Muscle layer of colon (tissue), 2 donors: Measurements from ENCODE around the gene HABP2.

Experiments used
- H3K27ac ChIP-seq: one replicate; pipeline ENCODE4 v1.7.0; 2013; ENCODE audit warnings: low read depth, mild to moderate bottlenecking, low read length, moderate library complexity
- H3K27me3 ChIP-seq, 2 donors: one replicate each; pipeline ENCODE4 v1.7.0; 2013; ENCODE audit warnings: low read length in 2 of 2, mild to moderate bottlenecking in 2 of 2; ENCODE audit not compliant: insufficient read depth in 2 of 2, control insufficient read depth in 1 of 2
- H3K36me3 ChIP-seq: one replicate; pipeline ENCODE4 v1.7.0; 2013; ENCODE audit warnings: mild to moderate bottlenecking, low read length; ENCODE audit not compliant: insufficient read depth
- H3K4me1 ChIP-seq: one replicate; pipeline ENCODE4 v1.7.0; 2013; ENCODE audit warnings: mild to moderate bottlenecking, low read length; ENCODE audit not compliant: insufficient read depth
- H3K4me3 ChIP-seq, 2 donors: one replicate each; pipeline ENCODE4 v1.7.0; 2013; ENCODE audit warnings: low read length in 2 of 2, low read depth in 1 of 2, mild to moderate bottlenecking in 1 of 2, moderate library complexity in 1 of 2
- H3K9ac ChIP-seq: one replicate; pipeline ENCODE4 v1.7.0; 2013; ENCODE audit warnings: low read length
- H3K9me3 ChIP-seq: one replicate; pipeline ENCODE4 v1.7.0; 2013; ENCODE audit warnings: mild to moderate bottlenecking, low read length
- donor health status: abdominal sarcoma.
- donor health status: Adenocarcinoma of cecum.

The HABP2 gene

DNA sequence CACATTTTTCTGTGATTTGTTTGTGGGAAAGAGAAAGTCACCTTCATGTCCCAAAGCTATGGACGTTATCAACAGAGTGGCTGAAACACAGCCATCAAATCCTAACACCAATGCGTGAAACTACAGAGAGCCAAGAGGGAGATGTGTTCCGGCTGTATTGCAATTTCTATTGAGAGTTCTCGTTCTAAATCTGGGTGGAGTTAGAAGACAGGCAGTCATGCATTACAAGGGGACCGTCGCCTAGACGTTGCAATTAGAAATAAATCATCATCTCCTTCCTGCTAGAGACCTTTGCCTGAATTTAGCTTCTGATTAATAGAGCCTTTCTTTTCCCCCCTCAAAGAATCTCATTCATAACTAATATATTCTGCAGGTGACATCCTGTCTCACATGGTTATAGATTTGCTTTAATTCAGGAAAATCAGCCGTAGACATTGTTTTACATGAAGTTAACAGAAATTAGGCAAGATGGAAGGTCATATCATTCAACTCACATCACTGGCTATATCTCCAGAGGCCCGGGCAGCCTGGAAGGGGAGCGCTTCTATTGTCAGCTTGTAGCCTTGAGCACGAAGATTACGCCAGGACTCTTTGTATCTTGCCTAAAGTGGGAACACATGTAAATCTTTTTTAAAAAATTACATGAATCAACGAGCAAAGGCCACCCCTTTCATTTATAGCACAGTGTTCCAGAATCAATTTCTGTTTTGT, 52.6 kb downstream of the HABP2 start:
- H3K27me3 ChIP-seq, result no peaks in the 10 kb centered on the region
- H3K9me3 ChIP-seq, result no peaks in the 10 kb centered on the region
- no peaks in the 10 kb centered on the region for H3K4me1 ChIP-seq
- H3K9ac ChIP-seq, result no peak overlapping the region
- H3K4me3 ChIP-seq, result no peak overlapping the region
- H3K36me3 ChIP-seq, result no peaks in the 10 kb centered on the region
- no peak overlapping the region for H3K27ac ChIP-seq

DNA sequence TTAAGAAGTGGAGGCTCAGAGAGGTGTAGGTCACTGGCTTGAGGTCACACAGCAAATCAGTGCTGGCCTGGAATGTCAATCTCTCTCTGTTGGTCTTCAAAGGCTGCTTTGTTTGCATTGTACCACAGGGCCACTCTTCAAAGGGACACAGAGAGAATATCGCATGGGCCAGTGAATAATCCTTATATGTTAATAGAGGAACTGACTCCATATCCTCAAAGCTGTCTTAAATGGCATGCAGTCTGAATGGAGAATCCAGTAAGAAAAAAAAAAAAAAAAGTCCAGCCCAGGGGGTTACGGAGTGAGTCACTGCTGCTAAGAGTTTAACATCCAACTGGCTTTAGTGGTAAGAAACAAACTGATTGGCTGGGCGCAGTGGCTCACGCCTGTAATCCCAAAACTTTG, 56.9 kb downstream of the HABP2 start:
- no peaks in the 10 kb centered on the region for H3K9me3 ChIP-seq
- no peak overlapping the region for H3K4me3 ChIP-seq
- H3K27ac ChIP-seq, result no peak overlapping the region
- no peak overlapping the region for H3K9ac ChIP-seq
- no peaks in the 10 kb centered on the region for H3K27me3 ChIP-seq
- no peaks in the 10 kb centered on the region for H3K4me1 ChIP-seq
- no peaks in the 10 kb centered on the region for H3K36me3 ChIP-seq

DNA sequence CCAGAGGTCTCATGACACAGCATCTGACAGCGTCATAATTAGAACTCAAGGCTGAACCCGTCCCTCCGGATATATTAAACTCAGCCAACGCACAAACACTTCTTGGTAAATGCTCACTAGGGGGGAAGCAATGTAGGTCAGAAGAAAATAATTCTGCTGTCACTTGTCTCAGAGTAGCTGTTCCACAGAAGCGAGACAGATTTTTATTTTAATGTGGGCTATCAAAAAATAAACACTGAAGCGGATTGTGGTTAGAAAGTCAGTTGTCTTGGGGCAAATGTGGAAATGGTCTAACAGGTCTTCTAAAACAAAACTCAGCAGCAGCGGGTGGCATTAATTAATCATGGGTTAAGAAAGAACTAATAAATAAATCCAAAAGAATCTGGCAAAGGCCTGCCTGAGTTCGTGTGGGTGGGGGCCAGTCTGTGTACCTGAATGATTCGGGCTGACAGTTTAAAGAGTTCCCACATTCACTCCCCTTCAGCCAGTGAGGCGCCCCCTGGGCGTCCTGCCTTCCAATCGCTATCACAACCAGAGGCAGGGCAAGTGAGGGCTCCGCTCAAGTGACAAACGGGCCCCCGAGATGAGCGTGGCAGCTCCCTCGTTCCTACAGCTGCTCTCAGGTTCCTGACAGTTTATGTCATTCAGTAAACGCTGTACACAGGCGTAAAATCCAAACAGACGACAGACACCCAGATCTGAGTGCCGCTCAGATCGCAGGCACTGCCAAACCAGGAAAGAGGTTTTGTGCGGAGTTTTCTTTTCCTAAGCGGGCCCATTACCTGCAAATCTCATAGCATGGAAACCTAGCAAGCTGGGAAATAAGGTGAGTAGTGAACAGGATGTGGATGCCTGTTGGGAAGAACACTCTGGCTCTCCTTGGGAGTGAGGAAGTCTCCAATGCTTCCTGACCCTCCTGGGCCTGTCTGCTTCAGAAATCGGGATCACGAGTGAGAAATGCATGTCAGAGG, 58.1 kb downstream of the HABP2 start:
- Histone ChIP-seq H3K4me3 (no peak overlapping the region), H3K27ac (no peak overlapping the region), H3K9ac (no peak overlapping the region), H3K9me3 (no peaks in the 10 kb centered on the region), H3K4me1 (no peaks in the 10 kb centered on the region), H3K27me3 (no peaks in the 10 kb centered on the region), H3K36me3 (no peaks in the 10 kb centered on the region)

DNA sequence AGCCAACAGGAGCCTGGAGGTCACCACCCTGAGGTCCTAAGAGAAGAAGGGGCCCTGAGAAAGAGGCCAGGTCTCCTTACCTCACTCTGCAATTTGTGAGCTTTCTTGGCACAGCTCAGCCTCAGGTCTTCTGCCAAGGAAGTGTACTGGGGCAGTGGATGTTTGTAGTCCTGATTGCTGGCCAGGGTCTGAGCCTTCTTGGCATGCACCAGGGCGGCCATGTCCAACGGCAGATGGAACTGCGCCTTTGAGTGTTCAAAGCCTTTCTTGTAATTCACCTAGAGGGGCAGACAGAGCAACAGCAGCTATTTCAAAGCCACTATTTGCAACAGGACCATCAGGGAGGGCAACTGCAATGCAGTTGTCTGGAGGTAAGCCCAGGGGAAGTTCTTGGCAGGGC, 59.3 kb downstream of the HABP2 start:
- Histone ChIP-seq H3K27ac (no peak overlapping the region), H3K4me3 (no peak overlapping the region), H3K36me3 (no peaks in the 10 kb centered on the region), H3K27me3 (peaks cover 8% of the 10 kb centered on the region in 2 donors), H3K9me3 (no peaks in the 10 kb centered on the region), H3K4me1 (no peaks in the 10 kb centered on the region), H3K9ac (no peak overlapping the region)

DNA sequence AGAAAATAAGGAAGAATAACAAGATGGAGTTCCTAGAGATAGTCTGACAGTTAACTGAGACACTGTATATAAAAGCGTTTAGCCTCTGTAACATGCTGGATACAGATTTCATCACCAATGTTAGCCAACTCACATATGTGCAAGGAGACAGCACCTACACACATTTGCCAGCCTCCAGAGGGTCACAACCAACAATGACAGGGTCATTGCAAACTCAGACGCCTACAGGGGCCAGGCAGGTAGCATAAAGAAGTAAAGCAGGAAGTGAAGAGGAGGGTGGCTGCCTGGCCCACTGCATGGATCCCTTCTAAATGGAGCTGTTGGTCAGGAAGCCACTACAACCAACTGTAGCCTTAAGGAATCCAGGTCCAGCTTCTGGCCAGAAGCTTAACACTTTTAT, 60.6 kb downstream of the HABP2 start:
- no peak overlapping the region for H3K27ac ChIP-seq
- no peak overlapping the region for H3K9ac ChIP-seq
- no peaks in the 10 kb centered on the region for H3K36me3 ChIP-seq
- no peak overlapping the region for H3K4me3 ChIP-seq
- no peaks in the 10 kb centered on the region for H3K9me3 ChIP-seq
- H3K27me3 ChIP-seq, result peaks cover 11% of the 10 kb centered on the region in 2 donors
- H3K4me1 ChIP-seq, result no peaks in the 10 kb centered on the region

DNA sequence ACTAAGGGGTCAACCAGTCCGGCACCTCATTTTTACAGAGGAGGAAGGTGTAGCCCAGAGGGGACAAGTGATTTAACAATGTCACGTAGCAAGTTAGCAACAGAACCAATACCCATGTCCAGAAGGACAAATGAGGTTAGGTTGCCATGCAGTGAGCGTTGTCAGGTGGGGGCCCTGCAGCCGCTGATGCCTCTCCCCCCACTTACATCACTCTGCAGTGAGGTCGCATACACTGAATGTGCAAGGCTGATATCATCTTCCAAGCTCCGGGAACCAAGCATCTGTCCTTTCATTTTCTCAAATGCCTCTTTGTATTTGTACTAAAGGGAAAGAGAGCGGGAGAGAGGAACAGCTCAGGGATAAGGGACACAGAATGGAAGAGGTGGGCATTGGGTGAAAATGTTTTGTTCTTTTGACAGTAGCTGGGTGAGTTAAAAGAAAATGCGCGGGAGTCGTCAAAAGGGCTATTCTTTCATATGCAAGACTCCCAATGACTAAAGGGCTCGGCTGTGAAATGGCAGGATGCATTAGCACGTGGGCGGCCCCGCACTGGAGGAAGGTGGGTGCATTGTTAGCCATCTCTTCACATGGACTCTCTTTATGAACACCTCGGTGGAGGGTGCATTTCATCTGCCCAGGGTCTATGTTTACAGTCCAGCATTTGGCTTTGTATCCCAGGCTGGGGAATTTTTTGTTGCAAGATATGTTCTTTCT, 61.3 kb downstream of the HABP2 start:
- no peaks in the 10 kb centered on the region for H3K36me3 ChIP-seq
- no peak overlapping the region for H3K9ac ChIP-seq
- H3K4me1 ChIP-seq, result no peaks in the 10 kb centered on the region
- H3K27me3 ChIP-seq, result peaks cover 11% of the 10 kb centered on the region in 2 donors
- H3K9me3 ChIP-seq, result no peaks in the 10 kb centered on the region
- H3K4me3 ChIP-seq, result no peak overlapping the region
- no peak overlapping the region for H3K27ac ChIP-seq

DNA sequence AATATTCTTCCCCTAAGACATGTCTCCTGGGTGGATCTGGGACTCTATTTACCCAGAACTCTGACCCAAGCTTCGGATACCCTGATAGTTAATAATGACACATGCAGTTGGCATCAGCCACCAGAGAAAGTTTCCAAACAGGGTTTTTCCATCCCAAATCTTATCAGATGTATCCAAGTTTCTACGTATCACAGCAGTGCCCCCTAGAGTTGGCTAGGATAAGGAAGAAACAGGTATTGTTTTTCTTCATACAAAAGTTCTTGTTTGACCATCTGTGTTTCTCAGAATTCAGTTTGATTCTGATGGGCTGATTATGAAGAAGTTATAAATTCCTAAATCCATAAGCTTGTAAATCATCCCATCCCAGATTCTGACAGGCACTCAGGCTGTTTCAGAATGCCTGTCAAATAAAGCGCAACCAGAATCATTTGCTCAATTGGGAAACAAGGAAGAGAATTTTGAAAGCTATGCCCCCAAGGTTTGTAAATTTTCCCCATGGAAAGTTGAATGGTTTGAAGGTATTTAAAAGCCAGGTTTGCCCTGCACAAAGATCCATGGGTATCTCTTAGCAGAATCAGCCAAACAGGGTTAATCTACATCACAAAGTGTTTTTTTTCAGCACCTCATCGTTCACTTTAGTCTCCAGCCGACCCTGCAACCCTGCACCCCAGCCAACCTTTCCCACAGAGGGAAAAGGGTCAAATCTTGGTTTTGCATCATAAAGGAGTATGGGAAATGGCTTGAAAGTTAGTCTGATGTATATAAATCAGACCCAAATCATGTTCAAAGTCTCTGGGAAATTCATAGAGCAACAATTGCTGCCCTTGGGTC, 63.6 kb downstream of the HABP2 start:
- Histone ChIP-seq H3K4me1 (no peaks in the 10 kb centered on the region), H3K9ac (no peak overlapping the region), H3K4me3 (no peak overlapping the region), H3K9me3 (no peaks in the 10 kb centered on the region), H3K27ac (no peak overlapping the region), H3K27me3 (peaks cover 11% of the 10 kb centered on the region in 2 donors), H3K36me3 (no peaks in the 10 kb centered on the region)

DNA sequence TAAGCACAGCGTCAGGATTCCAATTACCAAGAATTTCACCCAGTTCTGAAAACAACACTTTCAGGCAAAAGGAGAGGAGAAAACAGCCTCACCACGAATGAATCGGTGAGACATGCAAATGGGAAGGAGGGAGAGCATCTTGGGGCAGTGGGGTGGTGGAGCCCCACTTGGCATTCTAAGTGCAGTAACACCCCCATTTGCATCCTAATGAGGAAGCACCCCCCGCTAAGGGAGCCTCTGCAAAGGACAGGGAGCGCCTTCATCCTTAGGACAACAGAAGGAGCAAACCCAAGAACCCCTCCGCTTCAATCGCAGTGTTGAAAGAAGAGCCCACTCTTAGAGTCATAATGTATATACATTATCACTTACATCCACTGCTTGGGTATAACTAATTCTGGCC, 64.2 kb downstream of the HABP2 start:
- H3K36me3 ChIP-seq, result no peaks in the 10 kb centered on the region
- peaks cover 11% of the 10 kb centered on the region in 2 donors for H3K27me3 ChIP-seq
- H3K4me3 ChIP-seq, result no peak overlapping the region
- no peak overlapping the region for H3K27ac ChIP-seq
- H3K9ac ChIP-seq, result no peak overlapping the region
- no peaks in the 10 kb centered on the region for H3K9me3 ChIP-seq
- no peaks in the 10 kb centered on the region for H3K4me1 ChIP-seq

DNA sequence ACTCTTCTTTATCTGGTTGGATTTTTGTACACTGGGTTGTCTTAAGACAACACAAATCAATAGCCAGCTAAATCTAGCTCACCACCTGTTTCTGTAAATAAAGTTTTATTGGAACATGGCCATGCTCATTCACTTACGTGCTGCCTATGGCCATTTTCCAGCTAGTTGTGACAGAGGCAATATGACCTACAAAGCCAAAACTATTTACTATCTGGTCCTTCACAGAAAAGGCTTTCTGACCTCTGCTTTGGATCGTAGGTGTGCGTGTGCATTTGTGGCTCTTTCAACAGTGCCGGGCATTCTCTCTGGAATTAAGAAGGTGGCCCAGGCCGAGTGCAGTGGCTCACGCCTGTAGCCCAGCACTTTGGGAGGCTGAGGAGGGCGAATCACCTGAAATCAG, 65.5 kb downstream of the HABP2 start:
- H3K27ac ChIP-seq, result no peak overlapping the region
- H3K9me3 ChIP-seq, result no peaks in the 10 kb centered on the region
- no peaks in the 10 kb centered on the region for H3K36me3 ChIP-seq
- no peak overlapping the region for H3K9ac ChIP-seq
- peaks cover 11% of the 10 kb centered on the region in 2 donors for H3K27me3 ChIP-seq
- no peak overlapping the region for H3K4me3 ChIP-seq
- no peaks in the 10 kb centered on the region for H3K4me1 ChIP-seq

DNA sequence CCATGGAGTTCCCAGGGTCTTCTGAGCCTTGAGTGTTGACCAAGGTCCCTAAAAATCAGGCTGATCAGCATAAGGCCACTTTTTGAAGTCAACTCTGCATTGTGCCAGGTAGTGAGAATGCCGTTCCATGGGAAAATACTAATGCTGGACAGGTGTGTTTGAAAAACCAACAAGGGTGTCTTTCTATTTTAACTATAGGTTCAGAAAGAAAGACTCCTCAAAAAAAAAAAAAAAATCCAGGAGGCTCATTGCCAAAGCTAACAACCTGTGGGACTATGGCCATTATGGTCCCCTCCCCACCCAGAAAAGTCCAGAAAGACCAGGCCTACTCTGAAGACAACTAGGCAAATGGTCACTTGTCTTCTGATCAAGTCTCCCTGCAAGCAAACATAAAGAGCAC, 66.5 kb downstream of the HABP2 start:
- no peaks in the 10 kb centered on the region for H3K9me3 ChIP-seq
- no peak overlapping the region for H3K27ac ChIP-seq
- no peak overlapping the region for H3K4me3 ChIP-seq
- no peaks in the 10 kb centered on the region for H3K4me1 ChIP-seq
- H3K9ac ChIP-seq, result no peak overlapping the region
- H3K27me3 ChIP-seq, result peaks cover 11% of the 10 kb centered on the region in 2 donors
- no peaks in the 10 kb centered on the region for H3K36me3 ChIP-seq

DNA sequence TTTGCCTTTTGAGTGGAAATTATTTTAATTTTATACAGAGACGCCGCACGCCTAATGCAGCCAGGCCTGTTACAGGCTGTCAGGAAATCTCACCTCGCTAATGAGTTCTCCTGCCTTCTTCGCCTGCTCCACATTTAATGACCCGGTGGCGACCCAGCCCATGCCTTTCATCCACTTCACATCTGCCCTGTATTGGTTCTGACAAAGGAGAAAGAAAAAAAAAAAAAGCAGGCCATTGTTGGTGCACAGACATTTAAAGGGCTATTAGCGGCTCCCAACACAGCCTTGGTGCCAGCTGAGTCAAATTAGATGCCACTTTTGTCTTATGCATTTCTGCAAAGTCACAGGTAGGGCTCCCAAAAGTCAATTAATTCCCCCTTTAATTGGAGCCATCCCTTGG, 67.7 kb downstream of the HABP2 start:
- H3K4me3 ChIP-seq, result no peak overlapping the region
- no peak overlapping the region for H3K27ac ChIP-seq
- no peaks in the 10 kb centered on the region for H3K9me3 ChIP-seq
- H3K27me3 ChIP-seq, result peaks cover 11% of the 10 kb centered on the region in 2 donors
- no peaks in the 10 kb centered on the region for H3K4me1 ChIP-seq
- H3K36me3 ChIP-seq, result no peaks in the 10 kb centered on the region
- H3K9ac ChIP-seq, result no peak overlapping the region
